LHCN-M2 (cell line): Measurements from ENCODE around the gene TNPO2. TPM values are rescaled to one million over a fixed set of nuclear protein-coding genes. Genes with fewer than 3 reads are reported as not detected.
"Not testable (repeated sequence)": the region's sequence is repeated elsewhere in the genome, so short reads cannot be mapped to it uniquely, and the experiment has no call there.

Experiments used
- DNase-seq: peaks from one replicate; pipeline ENCODE4 v3.0.0-alpha.2; 2012; ENCODE audit warnings: low read depth
- total RNA-seq: library from RNA; depleted of rRNA; stranded (reverse); fragments of >200 nt; gene quantifications from 2 replicates; pipeline ENCODE4 v1.2.3, GENCODE V29; 2014

TNPO2 gene
- total RNA-seq, 1 experiment from 2014 or later: 56.0 TPM

- DNase-seq: no peak
These were observed 14.2 kb upstream of the TNPO2 start for GRCh38 chr19:12737835-12738351.

GRCh38 chr19:12736995-12737834, 13.5 kb upstream of the TNPO2 start, which contains the start of gene GET3:
GET3 (plus strand) TSS chr19:12737497; CDS start chr19:12737506, 9 bp downstream.
- peak; percentile 100 for DNase-seq

DNA sequence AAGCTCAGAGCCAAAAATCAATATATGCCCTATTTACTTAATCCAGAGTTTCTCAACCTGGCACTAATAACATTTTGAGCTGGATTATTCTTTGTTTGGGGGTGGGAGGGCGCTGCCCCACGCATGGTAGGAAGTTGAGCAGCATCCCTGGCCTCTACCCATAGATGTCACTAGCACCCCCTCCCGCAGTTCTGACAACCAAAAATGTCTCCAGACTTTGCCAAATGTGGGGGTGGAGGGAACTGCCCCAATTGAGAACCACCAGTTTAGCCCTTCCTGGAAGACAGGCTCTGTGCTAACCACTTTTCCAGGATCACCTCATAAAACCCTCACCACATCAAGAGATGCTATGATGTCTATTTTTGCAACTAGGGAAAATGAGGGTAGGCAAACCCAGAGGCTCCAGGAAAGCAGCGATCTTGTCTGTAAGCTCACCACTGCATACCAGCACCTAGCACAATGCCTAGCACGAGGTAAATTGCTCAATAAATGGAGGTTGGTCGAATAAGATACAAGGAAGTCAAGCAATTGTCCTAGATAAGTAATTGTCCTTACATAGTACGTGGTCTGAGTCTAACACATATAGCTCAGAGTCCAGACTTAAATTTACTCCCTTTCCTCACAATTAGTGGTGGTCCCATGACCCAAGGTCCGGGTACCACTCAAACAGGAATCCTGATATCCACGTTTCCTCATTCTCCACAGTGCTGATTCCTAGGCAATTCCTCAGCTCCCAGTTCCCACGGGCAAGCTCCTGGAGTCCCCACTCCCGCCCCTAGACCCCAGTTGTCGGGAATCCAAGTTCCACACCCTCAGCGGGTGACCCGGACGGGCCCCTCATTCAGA, 9.9 kb upstream of the TNPO2 start:
- DNase-seq: peak; percentile 74

- DNase-seq: no peak
These were observed 7.6 kb upstream of the TNPO2 start for GRCh38 chr19:12731337-12731736.

- no peak for DNase-seq
These were observed 6.3 kb upstream of the TNPO2 start for GRCh38 chr19:12730064-12730463.

DNA sequence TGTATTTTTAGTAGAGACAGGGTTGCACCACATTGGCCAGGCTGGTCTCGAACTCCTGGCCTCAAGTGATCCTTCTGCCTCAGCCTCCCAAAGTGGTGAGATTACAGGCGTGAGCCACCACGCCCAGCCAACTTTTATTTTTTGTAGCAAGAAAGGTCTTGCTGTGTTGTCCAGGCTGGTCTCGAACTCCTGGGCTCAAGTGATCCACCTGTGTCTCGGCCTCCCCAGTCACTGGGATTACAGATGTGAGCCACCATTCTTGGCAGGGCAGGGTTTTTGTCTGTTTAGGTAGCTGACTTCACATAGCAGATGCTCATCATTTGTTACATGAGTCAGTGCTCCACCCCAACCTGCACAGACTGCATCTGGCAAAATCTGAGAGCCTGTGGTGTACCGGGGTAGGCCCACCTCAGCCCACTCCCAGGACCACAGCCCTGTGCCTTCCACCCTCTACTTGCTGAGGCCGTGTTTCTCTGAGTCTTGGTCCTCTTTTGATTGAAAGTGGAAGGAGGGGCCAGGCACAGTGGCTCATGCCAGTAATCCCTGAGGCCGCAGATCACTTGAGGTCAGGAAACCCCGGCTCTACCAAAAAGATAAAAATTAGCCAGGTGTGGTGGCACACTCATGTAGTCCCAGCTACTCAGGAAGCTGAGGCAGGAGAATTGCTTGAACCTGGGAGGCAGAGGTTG, 4.2 kb upstream of the TNPO2 start:
- no peak for DNase-seq

GRCh38 chr19:12726988-12727316, 3.2 kb upstream of the TNPO2 start:
- DNase-seq: no peak

GRCh38 chr19:12725612-12726011, 1.9 kb upstream of the TNPO2 start:
- not testable (repeated sequence) for DNase-seq

- DNase-seq: peak; percentile 17
These were observed 421 bp downstream of the TNPO2 start for GRCh38 chr19:12723381-12723640.

DNA sequence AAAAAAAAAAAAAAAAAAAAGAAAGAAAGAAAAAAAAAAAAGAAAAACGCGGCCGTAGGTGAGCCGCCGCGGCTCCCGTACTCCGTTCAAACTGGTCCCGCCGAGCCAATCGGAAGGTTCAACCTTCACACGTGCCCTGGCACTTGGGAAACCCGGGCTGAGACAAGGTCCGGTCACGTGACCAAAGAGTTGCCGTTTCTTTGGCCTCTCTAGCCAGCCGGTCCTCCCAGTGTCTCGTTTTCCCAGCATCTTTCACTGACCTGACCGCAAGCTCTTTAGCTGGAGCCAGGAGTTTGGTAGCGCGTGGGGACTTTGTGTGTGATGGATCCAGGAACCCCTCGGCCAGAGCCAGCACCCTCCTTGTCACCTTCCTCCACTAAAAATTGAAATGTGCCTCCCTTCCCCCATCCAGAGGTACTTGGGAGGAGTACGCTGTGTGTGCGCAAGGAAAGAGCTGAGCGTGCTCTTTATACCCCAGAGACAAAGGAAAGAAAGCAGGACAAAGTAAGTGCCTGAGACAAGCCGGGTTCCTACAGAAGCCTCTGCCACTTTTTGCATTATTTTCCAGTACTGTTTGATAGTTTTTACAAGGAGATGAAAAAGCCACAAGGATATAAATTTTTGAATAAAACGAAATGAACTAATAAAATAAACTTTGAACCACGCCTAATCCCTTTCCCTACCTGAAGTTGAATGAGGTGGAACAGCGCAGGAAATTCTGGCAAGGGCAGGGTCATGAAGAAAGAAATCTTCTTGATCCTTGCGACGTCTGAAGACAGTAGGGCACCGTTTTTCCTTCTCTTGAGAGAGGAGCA, 959 bp downstream of the TNPO2 start:
- peak; percentile 99 for DNase-seq

- DNase-seq: peak; percentile 71
These were observed 1.8 kb downstream of the TNPO2 start for GRCh38 chr19:12721656-12722565.

DNA sequence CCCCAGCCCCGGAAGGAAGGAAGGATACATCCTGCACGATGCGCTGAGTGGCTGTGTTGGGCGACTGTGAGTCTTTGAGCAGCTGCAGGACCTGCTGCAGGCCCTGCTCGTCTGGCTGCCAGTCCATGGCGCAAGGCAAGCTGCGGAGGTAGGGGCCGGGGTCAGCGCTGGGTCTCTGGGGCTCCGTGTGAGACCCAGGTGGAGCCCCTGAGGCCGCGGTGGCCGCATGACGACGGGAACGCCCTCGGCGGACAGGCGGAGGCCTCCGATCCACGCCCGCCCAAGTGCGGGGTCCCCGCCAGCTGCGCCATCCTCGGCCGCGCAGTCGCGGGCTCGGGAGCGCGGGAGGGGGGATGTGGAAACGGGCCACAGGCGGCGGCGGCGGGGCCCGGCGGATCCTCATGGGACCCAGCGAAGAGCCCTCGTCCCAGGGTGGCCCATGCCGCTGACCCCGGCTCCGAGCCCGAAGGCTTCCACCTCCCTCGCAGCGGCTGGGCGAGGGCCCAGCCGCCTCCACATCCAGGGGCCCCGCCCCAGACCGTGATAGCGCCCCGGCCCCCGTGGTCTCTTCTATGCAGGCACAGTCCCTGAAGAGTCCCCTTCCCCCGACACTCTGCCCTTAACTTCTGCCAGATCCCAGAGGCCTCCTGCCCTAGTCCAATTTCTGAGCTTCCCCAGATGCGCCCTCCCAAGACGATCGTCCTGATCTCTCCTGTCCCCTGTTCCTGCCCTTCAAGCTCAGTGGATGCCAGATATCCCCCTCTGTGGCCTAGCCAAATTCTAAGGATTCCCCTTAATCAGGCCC, 2.7 kb downstream of the TNPO2 start:
- peak; percentile 46 for DNase-seq

- no peak for DNase-seq
These were observed 3.4 kb downstream of the TNPO2 start for GRCh38 chr19:12720296-12720695.

DNA sequence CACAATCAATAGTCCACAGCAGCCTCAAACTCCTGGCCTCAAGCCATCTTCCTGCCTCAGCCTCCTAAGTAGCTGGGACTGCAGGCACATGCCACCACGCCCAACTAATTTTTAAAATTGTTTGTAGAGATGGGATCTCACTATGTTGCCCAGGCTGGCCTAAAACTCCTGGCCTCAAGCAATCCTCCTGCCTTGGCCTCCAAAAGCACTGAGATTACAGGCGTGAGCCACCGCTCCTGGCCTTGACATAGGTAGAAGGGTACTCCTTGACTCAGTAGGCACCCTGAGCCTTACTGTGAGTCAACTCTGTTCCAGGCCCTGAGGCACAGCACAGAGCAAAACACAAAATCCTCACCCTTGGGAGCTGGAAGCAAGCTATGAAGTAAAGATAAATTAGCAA, 7.8 kb downstream of the TNPO2 start:
- no peak for DNase-seq

GRCh38 chr19:12715102-12715501, 8.6 kb downstream of the TNPO2 start:
- DNase-seq: no peak

- not testable (repeated sequence) for DNase-seq
These were observed 10.4 kb downstream of the TNPO2 start for GRCh38 chr19:12713304-12713703.

DNA sequence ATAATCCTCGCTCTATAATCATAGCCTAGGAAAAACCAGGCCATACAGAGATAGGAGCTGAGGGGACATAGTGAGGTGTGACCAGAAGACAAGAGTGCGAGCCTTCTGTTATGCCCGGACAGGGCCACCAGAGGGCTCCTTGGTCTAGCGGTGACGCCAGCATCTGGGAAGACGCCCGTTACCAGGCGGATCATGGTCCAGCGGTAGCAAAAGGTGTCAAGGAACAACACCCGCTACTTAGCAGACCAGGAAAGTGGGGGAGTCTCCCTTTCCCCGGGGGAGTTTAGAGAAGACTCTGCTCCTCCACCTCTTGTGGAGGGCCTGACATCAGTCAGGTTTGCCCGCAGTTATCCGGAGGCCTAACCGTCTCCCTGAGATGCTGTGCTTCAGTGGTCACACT, 11.7 kb downstream of the TNPO2 start:
- not testable (repeated sequence) for DNase-seq

DNA sequence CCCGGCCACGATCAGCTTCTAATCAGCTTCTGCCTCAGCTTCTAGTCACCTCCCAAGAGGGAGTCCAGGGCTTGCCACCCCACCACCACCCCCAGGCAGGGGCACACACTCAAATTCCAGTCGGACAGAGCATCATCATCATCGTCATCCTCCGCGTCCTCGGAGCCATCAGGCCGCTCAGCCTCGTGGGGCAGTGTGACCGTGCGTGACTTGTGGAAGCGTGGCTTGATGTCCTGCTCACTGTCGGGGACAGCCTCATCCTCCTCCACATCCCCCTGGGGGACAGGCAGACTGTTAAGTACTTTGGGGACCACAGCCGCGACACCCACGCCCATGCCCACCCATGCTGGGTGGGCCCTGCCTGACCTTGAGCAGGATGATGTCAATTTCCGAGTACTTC, 12.5 kb downstream of the TNPO2 start:
- no peak for DNase-seq

DNA sequence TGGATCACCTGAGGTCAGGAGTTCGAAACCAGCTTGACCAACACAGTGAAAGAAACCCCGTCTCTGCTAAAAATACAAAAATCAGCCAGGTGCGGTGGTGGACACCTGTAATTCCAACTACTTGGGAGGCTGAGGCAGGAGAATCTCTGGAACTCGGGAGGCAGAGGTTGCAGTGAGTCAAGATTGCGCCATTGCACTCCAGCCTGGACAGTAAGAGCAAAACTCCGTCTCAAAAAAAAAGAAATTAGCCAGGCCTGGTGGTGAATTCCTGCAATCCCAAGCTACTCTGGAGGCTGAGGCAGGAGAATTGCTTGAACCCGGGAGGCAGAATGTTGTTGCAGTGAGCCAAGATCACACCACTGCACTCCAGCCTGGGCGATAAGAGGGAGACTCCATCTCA, 15.1 kb downstream of the TNPO2 start:
- DNase-seq: no peak
